Stimulated activated CD4-positive, alpha-beta T cell treated with anti-CD3 and anti-CD28 coated beads, Interleukin-15, amount 100 ng/mL, for 24 hours (primary cell): ENCODE data around the gene CEP128.

Experiments used
- DNase-seq: peaks from one replicate; pipeline ENCODE4 v3.0.0-alpha.2; 2020

CEP128 gene

DNA sequence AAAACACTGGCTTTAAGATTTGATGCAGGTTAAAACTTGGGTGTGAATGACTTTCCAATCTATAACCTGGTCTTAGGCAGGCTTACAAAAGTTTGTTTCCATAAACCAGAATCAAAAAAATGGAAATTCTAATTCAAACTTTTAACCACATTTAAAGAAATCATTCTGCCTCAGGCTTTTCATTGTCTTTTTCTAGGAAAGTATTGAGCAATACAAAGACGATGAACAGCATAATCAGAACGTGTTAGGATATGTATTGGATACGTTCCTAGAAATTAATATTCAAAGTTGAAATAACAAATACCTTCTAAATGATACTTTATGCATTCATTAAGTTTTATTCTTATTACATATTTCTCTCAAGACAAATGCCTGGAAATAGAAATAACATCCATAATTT, 172.9 kb downstream of the CEP128 start:
- DNase-seq: no peak

DNA sequence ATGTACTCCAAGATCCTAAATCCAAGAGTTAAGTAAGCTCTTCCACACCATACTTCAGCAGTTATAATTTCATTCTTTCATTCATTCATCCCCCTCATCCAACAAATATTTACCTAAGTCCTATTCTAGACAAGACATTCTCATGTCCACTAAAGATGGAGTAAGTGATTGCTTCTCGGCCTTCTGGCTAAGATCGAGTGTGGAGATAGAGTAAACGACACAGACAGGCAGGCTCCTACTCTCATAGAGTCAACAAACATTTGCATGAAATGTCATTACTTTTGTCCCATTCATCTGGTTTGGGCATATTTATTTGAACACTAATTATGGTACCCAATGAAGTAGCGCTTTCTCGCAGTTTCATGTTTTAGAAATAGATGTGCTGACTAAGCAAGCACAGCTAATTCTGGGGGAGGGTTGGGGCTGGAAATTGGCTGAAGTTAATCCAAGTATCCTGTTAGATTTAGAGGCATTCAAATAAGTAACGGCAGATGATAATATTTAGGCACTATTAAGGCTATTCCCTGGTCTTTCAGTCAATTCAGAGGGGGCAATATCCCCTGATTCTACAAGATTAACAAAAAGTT, 176.5 kb downstream of the CEP128 start:
- no peak for DNase-seq

DNA sequence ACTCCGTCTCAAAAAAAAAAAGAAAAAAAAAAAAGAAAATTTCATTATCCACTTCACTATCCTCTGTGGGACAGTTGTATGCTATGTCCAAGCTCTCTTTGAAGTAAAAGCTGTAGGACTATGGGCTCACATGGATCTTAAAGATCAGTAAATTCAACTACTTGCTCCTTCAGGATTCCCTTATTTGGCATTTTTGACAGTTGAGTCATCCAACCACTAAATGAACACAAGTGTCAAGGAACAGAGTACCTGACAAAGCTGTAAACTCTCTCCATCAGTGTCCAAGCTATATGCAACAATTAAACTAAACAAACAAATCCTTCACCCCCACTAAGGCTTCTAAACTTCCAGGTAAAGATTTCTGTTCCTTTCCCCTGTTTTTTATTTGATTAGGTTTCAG, 177.0 kb downstream of the CEP128 start:
- DNase-seq: no peak

DNA sequence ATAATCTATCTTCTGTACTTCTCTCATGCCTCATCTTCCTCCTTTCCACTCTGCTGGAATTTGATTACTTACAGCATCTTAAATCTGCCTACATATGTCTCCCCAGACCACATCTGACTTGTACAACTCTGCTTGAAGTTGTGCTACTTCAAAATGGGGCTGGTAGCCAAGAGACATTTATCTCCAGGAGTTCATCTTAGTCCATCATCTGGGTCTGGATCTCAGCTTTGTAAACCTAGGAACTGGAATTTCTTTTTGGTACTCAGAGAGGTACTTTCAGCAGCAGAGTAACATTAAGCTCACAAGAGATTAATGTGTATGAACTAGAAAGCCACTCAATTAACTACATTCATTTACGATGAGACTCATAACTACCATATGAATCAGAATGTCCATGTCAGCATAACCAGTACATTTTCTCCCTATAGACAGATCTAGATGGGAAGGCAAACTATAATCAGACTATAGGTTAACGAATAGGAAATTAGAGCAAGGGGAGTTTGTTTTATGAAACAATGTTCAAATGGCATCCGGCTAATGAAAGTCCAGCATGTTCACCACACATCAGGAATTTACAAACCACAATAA, 178.8 kb downstream of the CEP128 start:
- DNase-seq: no peak

DNA sequence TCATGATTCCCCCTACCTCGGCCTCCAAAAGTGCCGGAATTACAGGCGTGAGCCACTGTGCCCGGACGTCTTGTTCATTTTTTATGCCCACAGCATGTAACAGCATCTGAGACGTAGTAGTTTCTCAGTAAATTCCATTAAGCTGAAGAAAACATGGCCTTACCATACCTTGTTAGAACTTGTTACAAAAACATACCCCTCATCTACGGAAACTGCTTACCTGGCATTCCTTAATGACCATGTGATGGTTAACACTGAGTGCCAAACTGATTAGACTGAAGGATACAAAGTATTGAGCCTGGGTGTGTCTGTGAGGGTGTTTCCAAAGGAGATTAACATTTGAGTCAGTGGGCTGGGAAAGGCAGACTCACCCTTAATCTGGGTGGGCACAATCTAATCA, 186.8 kb downstream of the CEP128 start:
- DNase-seq: no peak

DNA sequence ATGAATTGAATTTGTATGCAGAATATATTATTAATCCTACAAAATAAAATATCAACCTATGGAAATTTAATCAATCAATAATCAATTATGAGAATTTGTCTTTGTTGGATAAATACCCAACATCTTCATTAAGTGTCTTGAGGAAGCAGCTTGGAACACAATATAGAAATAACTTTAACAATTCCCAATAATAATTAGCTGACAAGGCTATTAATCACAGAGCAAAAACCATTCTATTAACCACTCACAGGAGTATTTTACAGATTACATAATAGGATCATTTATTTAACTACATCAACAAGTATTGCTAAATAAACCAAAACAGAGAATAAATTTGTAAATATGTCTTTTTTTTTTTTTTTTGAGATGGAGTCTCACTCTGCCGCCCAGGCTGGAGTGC, 190.3 kb downstream of the CEP128 start:
- DNase-seq: no peak

DNA sequence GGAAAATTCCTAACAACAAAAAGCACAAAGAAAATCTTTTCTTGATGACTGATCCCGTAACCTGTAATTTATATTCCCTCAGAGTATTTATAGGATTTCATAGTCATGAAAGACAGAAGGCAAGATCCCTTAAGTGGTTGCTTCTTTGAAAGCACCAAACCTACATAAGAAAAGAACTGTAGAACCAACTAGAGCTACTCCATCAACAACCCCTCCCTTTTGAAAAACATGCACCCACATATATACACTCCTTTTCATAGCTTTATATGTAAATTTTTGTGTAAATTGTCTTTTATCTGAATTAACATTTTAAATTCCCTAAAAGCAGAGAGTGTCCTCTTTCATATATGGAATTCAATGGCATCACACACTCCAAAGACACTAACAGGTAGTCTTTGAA, 215.3 kb downstream of the CEP128 start:
- DNase-seq: no peak

DNA sequence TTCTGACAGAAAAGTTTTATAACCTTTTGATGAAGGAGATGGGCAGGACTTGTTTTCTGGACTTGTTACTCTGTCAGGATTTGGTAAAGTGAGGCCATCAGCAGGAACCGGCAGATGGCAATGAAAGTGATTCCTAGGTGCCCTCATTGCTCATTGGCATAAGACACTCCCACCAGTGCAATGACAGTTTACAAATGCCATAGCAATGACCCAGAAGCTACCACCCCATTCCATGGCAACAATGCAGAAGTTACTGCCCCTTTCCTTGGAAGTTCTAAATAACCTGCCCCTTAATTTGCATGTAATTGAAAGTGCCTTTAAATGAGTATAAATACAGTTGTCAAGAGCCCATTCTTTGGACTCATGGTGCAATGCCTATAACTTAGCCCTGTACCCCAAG, 222.6 kb downstream of the CEP128 start:
- DNase-seq: no peak

- DNase-seq: no peak
Observed at GRCh38 chr14:80714474-80714873, 227.1 kb downstream of the CEP128 start.

- no peak for DNase-seq
Observed at GRCh38 chr14:80713076-80713850, 228.3 kb downstream of the CEP128 start.

- DNase-seq: no peak
Observed at GRCh38 chr14:80705241-80705980, 236.1 kb downstream of the CEP128 start.

- DNase-seq: no peak
Observed at GRCh38 chr14:80700601-80701000, 240.9 kb downstream of the CEP128 start.

DNA sequence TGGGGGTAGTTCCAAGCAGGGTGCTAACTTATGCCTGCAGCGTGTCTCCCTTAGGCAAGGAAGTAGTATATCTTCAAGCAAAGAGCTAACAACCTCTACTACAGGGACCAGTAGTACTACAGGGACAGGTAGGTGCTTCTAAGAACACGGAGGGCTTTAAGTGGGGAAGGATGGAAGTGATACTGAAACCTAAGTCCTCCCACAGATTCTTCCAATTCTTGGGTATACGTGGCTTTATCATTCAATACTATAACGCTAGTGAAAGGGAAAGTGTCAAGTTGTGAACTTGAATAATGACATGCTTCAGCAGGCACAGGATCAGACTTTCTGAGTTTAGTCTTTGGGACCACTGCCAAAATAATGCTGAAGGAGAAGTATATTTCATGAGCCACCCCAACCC, 241.7 kb downstream of the CEP128 start:
- DNase-seq: no peak

DNA sequence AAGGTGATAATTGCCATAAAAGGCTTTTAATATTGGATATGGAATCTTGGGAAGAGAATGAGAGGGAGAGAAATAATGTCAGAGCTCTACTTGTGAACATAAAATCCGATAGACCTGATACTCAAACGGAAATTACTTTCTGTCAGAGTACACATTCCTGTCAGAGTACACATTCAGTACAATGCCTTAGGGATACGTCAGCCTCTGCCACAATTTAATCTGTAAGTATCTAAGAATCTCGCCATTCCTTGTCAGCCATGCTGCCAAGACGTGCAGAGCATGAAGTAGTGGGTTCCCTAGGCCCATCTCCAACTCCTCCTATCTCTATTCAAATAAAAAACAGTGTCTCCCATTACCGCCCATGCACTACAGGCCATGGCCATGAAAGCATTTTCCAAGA, 242.6 kb downstream of the CEP128 start:
- DNase-seq: no peak

- DNase-seq: no peak
Observed at GRCh38 chr14:80695869-80696268, 245.7 kb downstream of the CEP128 start.

DNA sequence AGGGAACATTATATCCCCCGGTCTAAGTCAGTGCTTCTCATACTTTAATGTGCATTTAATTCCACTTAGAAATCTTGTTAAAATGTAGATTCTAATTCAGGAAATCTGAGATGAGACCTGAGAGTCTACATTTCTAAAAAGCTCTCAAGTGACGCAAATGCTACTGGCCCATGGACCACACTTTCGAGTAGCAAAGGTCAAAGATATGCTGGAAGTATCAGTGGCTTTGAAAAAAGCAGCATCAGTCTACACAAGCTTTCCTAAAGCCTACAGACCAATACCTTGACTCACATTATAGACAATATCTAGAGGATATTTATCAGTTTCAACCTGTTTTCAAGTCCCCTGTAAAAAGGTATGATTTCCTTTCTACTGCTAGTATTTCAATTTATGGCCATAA, 248.6 kb downstream of the CEP128 start:
- DNase-seq: no peak

- no peak for DNase-seq
Observed at GRCh38 chr14:80681651-80682050, 259.9 kb downstream of the CEP128 start.

- DNase-seq: no peak
Observed at GRCh38 chr14:80679273-80679672, 262.3 kb downstream of the CEP128 start.

GRCh38 chr14:80678436-80678835, 263.1 kb downstream of the CEP128 start:
- DNase-seq: no peak

GRCh38 chr14:80669426-80669825, 272.1 kb downstream of the CEP128 start:
- no peak for DNase-seq

GRCh38 chr14:80664576-80664975, 277.0 kb downstream of the CEP128 start:
- no peak for DNase-seq

DNA sequence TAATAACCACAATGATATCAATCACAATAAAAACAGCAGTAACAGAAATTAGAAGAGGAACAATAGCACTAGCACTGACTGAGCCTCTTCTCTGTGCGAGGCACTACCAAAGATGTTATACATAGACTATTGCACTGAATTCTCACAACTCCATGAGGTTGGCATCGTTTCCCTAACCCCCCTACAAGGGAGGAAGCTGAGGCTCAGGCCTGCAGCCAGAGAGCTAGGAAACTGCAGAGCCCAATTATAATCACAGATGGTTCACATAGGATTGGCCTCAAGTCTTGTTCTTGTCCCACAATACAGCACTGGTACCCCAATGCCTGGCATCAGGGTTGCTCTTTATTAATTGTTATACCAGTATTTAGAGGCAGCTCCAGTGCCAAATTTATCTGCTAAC, 278.0 kb downstream of the CEP128 start:
- no peak for DNase-seq

DNA sequence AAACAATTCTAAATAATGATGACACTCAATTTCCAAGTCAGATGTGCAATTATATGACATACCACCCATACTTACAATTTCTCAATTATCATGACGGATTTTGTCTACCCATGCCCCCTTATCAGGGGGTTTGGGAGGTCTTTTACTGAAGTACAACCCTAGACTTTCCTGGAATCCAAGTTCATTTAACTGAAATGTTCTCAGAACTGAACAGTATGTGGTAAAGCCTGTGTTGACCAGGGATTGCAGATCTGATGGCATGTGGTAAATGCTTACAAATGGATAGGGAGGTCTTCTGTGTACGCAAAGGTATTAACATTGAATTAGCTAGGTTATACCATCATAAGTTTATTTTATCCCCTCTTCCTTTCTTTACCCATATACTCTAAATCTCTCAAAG, 281.8 kb downstream of the CEP128 start:
- no peak for DNase-seq

GRCh38 chr14:80658733-80659132, 282.8 kb downstream of the CEP128 start:
- DNase-seq: no peak
